Midbrain (tissue), 1 donor: ENCODE data around the gene SPAG9.

Source experiments
- DNase-seq: peaks from one replicate; lab custom pipeline; 2025; lab: John Stamatoyannopoulos, UW

The SPAG9 gene

DNA sequence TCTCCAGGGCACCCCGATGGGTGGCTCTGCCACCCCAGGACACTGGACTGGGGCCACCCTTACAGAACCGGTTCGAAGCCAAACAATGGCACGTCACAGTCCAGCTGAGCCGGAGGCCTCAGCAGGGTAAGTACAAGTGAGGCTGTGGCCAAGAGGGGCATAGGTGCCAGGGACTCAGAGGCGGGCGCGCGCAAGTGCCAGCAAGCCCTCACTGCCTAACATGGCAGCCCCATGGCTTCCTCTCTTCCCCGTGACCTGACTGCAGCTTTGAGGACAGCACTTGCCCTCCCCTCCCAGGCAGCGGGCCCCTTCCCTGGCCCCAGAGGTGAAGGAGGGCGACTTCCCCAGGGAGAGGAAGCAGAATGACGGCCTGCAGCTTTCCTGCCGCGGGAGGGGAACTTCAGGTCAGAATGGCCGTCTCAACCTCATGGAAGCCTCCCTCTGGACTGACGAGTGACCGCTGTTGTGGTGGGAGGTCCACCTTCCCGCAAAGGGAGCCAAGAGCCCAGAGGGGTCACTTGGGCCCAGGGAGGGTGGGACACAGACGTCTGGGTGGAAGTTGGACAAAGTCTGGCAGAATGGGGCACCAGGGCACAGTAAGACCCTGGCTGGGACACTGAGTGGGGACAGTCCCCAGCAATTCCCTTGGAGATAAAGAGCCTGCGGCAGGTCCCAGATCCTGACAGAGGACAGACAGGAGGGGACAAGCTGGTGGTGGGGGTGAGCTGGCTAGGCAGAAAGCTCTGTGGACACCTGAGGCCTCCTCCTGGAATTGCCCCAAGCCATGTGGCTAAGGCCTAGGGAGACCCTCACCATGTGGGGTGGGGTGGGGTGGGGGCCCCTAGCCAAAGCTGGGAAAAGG, 202.4 kb downstream of the SPAG9 start:
- DNase-seq, result peak; percentile 46

GRCh38 chr17:50917418-50917743, 203.3 kb downstream of the SPAG9 start:
- DNase-seq, result peak; percentile 42

GRCh38 chr17:50916708-50917417, 203.8 kb downstream of the SPAG9 start:
- DNase-seq, result no peak

- no peak for DNase-seq
Measured at GRCh38 chr17:50916026-50916707, 204.5 kb downstream of the SPAG9 start.

DNA sequence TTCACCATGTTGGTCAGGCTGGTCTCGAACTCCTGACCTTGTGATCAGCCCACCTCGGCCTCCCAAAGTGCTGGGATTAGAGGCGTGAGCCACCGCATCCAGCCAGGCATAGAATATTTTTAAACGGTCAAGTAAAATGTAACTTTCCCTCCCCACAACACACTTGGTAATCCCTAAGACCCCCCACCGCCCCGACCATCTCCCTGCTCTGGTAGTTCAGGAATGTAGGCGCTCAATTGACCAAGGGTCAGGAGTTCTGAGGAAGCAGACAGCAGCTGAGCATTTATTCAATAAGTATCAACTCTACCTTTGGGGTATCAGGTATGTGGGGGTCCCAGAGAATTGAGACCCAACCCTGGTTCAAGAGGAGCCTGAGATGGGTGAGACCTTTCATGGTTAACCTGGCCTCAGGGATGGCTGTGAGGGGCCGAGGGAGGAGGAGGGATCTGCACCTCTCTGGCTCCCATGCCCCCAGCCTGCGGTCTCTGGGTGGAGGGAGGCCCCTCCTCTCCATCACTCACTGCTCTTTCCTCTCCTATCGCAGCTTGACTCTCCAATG, 206.1 kb downstream of the SPAG9 start:
- no peak for DNase-seq

GRCh38 chr17:50913120-50913519, 207.5 kb downstream of the SPAG9 start:
- DNase-seq, result no peak
